Metanephros (tissue), 1 donor: ENCODE data around the gene ASXL3. TPM values are rescaled to one million over a fixed set of nuclear protein-coding genes. Genes with fewer than 3 reads are reported as not detected.

ENCODE experiments used
- total RNA-seq: library from RNA; depleted of rRNA; stranded (reverse); fragments of >200 nt; gene quantifications from one replicate; pipeline ENCODE4 v1.2.3, GENCODE V29; 2014

Gene ASXL3
- total RNA-seq: 13.4 TPM

DNA sequence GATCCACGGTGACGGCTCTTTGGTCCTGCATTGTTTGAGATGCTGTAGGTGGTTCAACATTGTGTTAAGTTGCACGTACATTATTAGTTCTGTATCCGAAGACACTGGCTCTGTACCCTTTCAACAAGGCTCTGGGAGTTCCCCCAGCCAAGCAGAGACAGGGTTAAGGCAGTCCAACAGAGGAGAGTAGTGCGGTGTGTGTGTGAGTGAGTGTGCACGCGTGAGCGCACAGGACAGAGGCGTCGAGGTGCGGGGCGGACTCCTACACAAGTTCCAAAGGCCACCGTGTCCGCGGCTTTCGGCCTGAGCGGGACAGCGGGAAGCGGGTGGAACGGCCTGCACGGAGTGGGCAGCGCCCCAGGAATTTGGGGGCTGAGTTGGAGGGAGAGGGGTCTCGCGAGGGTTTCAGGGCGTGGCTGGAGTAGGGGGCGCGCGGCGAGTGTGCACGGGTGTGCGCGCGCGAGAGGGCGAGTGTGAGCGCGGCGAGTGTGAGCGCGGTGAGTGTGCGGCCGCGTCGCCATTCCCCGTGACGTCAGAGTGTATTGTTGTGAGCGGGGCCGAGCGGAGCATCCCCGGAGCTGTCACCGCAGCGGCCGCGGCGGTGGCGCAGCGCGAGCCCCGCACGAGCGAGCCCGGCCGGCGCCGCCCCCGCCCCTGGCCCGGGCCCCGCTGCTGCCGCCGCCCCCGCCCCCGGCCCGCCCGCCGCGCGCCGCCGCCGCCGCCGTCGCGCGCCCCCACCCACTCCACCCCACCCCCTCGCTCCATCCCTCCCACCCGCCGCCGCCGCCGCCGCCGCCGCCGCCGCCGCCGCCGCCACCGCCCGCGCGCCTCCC is at the start of gene ASXL3:
Gene ASXL3 (plus strand): TSS at position 535 of the 833 bp plus-strand sequence. CDS start 413 bp downstream, outside the sequence.

Other genes starting within 250 kb of the ASXL3 start
- 2.9 TPM for gene CCDC178, start 137.5 kb upstream of the ASXL3 start, total RNA-seq